ENCODE results near the gene CXXC1. TPM values are rescaled to one million over a fixed set of nuclear protein-coding genes. Genes with fewer than 3 reads are reported as not detected.
"Not testable (repeated sequence)": the region's sequence is repeated elsewhere in the genome, so short reads cannot be mapped to it uniquely, and the experiment has no call there.

CXXC1 gene
- total and polyA plus RNA-seq, 4 donors, result 21.7 to 38.4 (median 30.0) TPM

DNA sequence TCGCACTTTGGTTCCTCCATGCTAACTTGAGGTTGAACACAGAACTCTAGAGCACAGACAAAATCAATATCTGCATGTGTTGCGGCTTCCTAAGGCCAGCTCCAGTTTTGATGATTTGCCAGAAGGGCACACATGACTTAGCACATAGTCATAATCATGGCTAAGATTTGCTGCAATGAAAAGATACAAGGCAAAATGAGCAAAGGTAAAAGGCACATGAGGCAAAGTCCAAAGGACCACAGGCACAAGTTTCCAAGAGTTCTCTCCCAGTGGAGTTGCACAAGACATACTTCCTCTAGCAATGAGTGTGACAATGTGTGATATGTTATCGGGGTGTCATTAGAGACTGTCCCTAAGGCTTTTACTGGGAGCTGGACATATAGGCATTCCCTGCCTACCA lies 24.2 kb upstream of the CXXC1 start (continued):
- TF ChIP-seq, protein P1, sequence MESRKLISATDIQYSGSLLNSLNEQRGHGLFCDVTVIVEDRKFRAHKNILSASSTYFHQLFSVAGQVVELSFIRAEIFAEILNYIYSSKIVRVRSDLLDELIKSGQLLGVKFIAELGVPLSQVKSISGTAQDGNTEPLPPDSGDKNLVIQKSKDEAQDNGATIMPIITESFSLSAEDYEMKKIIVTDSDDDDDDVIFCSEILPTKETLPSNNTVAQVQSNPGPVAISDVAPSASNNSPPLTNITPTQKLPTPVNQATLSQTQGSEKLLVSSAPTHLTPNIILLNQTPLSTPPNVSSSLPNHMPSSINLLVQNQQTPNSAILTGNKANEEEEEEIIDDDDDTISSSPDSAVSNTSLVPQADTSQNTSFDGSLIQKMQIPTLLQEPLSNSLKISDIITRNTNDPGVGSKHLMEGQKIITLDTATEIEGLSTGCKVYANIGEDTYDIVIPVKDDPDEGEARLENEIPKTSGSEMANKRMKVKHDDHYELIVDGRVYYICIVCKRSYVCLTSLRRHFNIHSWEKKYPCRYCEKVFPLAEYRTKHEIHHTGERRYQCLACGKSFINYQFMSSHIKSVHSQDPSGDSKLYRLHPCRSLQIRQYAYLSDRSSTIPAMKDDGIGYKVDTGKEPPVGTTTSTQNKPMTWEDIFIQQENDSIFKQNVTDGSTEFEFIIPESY (IDR thresholded peaks at IDR 0.05), result no peak

DNA sequence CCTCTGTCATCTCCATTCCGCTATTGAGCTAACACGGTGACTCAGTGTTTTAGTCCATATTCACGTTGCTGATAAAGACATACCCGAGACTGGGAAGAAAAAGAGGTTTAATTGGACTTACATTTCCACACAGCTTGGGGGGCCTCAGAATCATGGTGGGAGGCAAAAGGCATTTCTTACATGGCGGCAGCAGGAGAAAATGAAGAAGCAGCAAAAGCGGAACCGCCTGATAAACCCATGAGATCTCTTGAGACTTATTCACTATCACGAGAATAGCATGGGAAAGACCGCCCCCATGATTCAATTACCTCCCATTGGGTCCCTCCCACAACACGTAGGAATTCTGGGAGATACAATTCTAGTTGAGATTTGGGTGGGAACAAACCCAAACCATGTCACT lies 22.6 kb upstream of the CXXC1 start:
- Histone ChIP-seq H3K9me3 (ENCODE audit: control insufficient read depth in 4 of 4, low read length in 3 of 4) (no peaks in the 10 kb centered on the region), H3K36me3 (ENCODE audit: control insufficient read depth in 4 of 4, insufficient read depth in 3 of 4, low read depth in 1 of 4, low read length in 3 of 4) (no peaks in the 10 kb centered on the region), H3K9ac (ENCODE audit: low read depth in 1 of 2, low read length in 2 of 2) (no peak overlapping the region), H3K4me3 (ENCODE audit: low read depth in 1 of 3, low read length in 3 of 3) (no peak overlapping the region), H3K27ac (ENCODE audit: low read depth in 1 of 2, low read length in 2 of 2) (no peak overlapping the region), H3K4me1 (ENCODE audit: control insufficient read depth in 4 of 4, insufficient read depth in 4 of 4, low read length in 3 of 4) (peaks cover 2 to 28% (median 9%) of the 10 kb centered on the region in 4 donors), H3K27me3 (ENCODE audit: control insufficient read depth in 4 of 4, insufficient read depth in 4 of 4, low read length in 3 of 4) (no peaks in the 10 kb centered on the region)
- TF ChIP-seq RXRA (IDR thresholded peaks at IDR 0.05), result no peak
- no peak for TF ChIP-seq YY1 (IDR thresholded peaks at IDR 0.05)
- no peak for TF ChIP-seq FOXA1 (IDR thresholded peaks at IDR 0.05)
- TF ChIP-seq FOXA2 (IDR thresholded peaks at IDR 0.05), result no peak
- no peak for TF ChIP-seq HNF4A (conservative IDR thresholded peaks at IDR 0.05)
- TF ChIP-seq TAF1 (conservative IDR thresholded peaks at IDR 0.05), result no peak
- TF ChIP-seq, protein P1 (IDR thresholded peaks at IDR 0.05), result no peak
- TF ChIP-seq REST (IDR thresholded peaks at IDR 0.05), result no peak
- no peak for TF ChIP-seq GABPA (IDR thresholded peaks at IDR 0.05 in 1 of 2, conservative IDR thresholded peaks at IDR 0.05 in 1 of 2)
- no peak for TF ChIP-seq SP1 (IDR thresholded peaks at IDR 0.05)
- no peak for TF ChIP-seq JUND (IDR thresholded peaks at IDR 0.05)
- no peak for TF ChIP-seq CTCF (IDR thresholded peaks at IDR 0.05; ENCODE audit: low read depth, low read length, missing input control)
- no peak for TF ChIP-seq HNF4G (IDR thresholded peaks at IDR 0.05)
- TF ChIP-seq, protein P2, sequence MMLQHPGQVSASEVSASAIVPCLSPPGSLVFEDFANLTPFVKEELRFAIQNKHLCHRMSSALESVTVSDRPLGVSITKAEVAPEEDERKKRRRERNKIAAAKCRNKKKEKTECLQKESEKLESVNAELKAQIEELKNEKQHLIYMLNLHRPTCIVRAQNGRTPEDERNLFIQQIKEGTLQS (IDR thresholded peaks at IDR 0.05), result no peak
- TF ChIP-seq, protein P3, sequence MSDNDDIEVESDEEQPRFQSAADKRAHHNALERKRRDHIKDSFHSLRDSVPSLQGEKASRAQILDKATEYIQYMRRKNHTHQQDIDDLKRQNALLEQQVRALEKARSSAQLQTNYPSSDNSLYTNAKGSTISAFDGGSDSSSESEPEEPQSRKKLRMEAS (IDR thresholded peaks at IDR 0.05), result no peak
- no peak for TF ChIP-seq RAD21 (IDR thresholded peaks at IDR 0.05)
- 94% methylated on average over 10 of the region's 10 CpGs for WGBS
- DNase-seq (ENCODE audit: low spot score), result no peak

GRCh38 chr18:50308851-50309250 lies 21.4 kb upstream of the CXXC1 start:
- not testable (repeated sequence) for H3K9ac ChIP-seq (ENCODE audit: low read depth in 1 of 2, low read length in 2 of 2); H3K9me3 ChIP-seq (ENCODE audit: control insufficient read depth in 4 of 4, low read length in 3 of 4); H3K27me3 ChIP-seq (ENCODE audit: control insufficient read depth in 4 of 4, insufficient read depth in 4 of 4, low read length in 3 of 4); DNase-seq (ENCODE audit: low spot score); H3K4me3 ChIP-seq (ENCODE audit: low read depth in 1 of 3, low read length in 3 of 3); H3K36me3 ChIP-seq (ENCODE audit: control insufficient read depth in 4 of 4, insufficient read depth in 3 of 4, low read depth in 1 of 4, low read length in 3 of 4)
- Histone ChIP-seq H3K4me1 (ENCODE audit: control insufficient read depth in 4 of 4, insufficient read depth in 4 of 4, low read length in 3 of 4) (peaks cover 2 to 25% (median 6%) of the 10 kb centered on the region in 4 donors), H3K27ac (ENCODE audit: low read depth in 1 of 2, low read length in 2 of 2) (peak overlapping the region in 1 of 2 donors; percentile 65)
- WGBS, result 63% methylated on average over 5 of the region's 5 CpGs
